ENCODE results near the gene CTXN3.

The CTXN3 gene

GRCh38 chr5:127649018-127649439 is at the start of gene CTXN3:
Gene CTXN3 (plus strand): TSS chr5:127649082. CDS start chr5:127657522, 8,440 bp downstream.
- H3K4me3 ChIP-seq (ENCODE audit: low read depth, low read length) = no peak within 1 kb of the TSS
- no peak for DNase-seq (ENCODE audit: low read depth)
- no peak for TF ChIP-seq CTCF (conservative IDR thresholded peaks at IDR 0.05; ENCODE audit: low read depth, low read length)

DNA sequence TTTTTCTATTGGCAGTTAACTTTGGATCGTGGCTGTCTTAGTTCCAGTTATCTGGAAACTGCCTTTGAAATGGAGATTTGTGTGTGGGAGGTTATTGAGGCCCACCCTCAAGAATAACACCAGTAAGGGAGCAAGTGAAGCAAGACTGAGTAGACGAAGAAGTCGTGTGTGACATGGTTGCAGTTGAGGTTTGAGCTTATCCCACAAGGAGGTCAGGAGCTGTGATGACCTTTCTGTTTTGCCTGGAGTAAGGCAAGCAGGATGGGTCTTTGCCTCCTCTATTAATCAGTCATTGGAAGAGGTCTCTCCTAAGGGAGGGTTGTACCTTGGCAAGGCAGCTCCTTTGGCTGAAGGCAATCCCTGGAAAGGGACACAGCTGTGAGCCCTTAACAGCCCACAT is 49.6 kb upstream of the CTXN3 start:
- no peak for DNase-seq (ENCODE audit: low read depth)
- H3K4me3 ChIP-seq (ENCODE audit: low read depth, low read length) = no peak overlapping the region
- no peak for TF ChIP-seq CTCF (conservative IDR thresholded peaks at IDR 0.05; ENCODE audit: low read depth, low read length)

DNA sequence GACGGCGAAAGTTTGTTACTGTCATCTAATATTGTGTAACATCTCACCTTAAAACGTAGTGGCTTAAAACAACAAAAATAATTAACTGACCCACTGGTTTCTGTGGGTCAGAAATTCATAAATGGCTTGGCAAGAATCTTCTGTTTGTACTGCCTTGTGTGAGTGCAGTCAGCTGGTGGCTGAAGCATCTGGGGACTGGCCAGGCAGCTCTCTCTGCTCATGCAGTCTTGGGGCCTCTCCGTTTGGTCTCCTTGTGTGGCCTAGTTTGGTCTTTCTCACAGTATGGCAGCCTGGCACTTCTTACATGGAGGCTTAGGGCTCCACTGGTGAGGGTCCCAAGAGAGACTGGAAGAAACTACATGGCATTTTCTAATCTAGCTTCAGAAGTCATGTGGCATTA is 49.0 kb upstream of the CTXN3 start:
- no peak for TF ChIP-seq CTCF (conservative IDR thresholded peaks at IDR 0.05; ENCODE audit: low read depth, low read length)
- no peak for DNase-seq (ENCODE audit: low read depth)
- H3K4me3 ChIP-seq (ENCODE audit: low read depth, low read length) = no peak overlapping the region

DNA sequence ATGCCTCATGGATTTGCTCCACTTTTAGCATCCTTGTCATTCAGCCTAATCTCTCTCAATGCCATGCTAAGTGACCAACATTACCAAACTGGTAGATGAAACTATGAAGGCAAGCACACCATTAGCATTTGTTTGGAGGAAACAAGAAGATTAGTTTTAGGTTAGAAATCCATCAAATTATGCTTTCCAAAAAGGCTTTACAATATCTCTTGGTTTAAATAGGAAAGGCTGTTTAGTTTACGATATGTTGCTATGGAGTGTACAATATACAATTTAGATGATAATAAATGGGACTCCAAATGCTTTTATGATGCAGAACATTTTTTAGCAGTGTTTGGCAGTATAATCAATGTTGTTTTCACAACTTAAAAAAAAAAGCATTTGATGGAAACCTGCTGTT is 47.8 kb upstream of the CTXN3 start:
- no peak for DNase-seq (ENCODE audit: low read depth)

GRCh38 chr5:127601601-127602000 is 47.3 kb upstream of the CTXN3 start:
- no peak for DNase-seq (ENCODE audit: low read depth)
- no peak for TF ChIP-seq CTCF (conservative IDR thresholded peaks at IDR 0.05; ENCODE audit: low read depth, low read length)
- no peak overlapping the region for H3K4me3 ChIP-seq (ENCODE audit: low read depth, low read length)

More for the DNA sequence above, 47.8 kb upstream of the CTXN3 start:
- no peak overlapping the region for H3K4me3 ChIP-seq (ENCODE audit: low read depth, low read length)
- no peak for TF ChIP-seq CTCF (conservative IDR thresholded peaks at IDR 0.05; ENCODE audit: low read depth, low read length)

DNA sequence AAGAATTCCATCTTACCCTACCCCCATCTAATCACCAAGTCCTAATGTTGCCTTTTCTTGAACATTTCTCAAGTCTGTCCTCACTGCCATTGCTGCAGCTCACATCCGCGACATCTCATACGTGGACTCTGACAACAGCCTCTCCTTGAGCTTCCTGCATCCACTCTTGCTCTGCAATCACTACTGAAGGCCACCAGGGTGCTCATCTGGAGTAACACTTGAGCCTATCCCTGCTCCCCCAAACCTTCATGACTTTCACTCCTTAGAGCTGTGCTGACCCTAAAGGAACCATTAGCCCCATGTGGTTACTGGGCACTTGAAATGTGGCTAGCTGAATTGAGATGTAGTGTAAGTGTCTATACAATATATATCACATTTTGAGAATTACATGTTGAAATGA is 46.4 kb upstream of the CTXN3 start:
- H3K4me3 ChIP-seq (ENCODE audit: low read depth, low read length) = no peak overlapping the region
- TF ChIP-seq CTCF (conservative IDR thresholded peaks at IDR 0.05; ENCODE audit: low read depth, low read length) = no peak

GRCh38 chr5:127602896-127603844 is 45.7 kb upstream of the CTXN3 start:
- TF ChIP-seq CTCF (conservative IDR thresholded peaks at IDR 0.05; ENCODE audit: low read depth, low read length) = no peak

More for the DNA sequence above, 46.4 kb upstream of the CTXN3 start:
- DNase-seq (ENCODE audit: low read depth) = no peak

More at GRCh38 chr5:127602896-127603844, 45.7 kb upstream of the CTXN3 start:
- no peak for DNase-seq (ENCODE audit: low read depth)
- no peak overlapping the region for H3K4me3 ChIP-seq (ENCODE audit: low read depth, low read length)
